Nephron progenitor cell (in vitro differentiated cells): ENCODE data around the gene CNTN5.

Source experiments
- DNase-seq: peaks from one replicate; pipeline ENCODE4 v3.0.0; 2021
- H3K27ac Mint-ChIP-seq: 2 replicates; pipeline ENCODE4 v1.8.0; 2021; ENCODE audit warnings: mild to moderate bottlenecking, moderate library complexity, mixed read lengths
- H3K27me3 Mint-ChIP-seq: 2 replicates; pipeline ENCODE4 v1.8.0; 2021; ENCODE audit warnings: mild to moderate bottlenecking, low read depth, mixed read lengths; ENCODE audit not compliant: poor library complexity
- H3K36me3 Mint-ChIP-seq: 2 replicates; pipeline ENCODE4 v1.8.0; 2021; ENCODE audit warnings: low read depth, mixed read lengths
- H3K4me1 Mint-ChIP-seq: 2 replicates; pipeline ENCODE4 v1.8.0; 2021; ENCODE audit warnings: mixed read lengths
- H3K4me3 Mint-ChIP-seq: 2 replicates; pipeline ENCODE4 v1.8.0; 2021; ENCODE audit warnings: mild to moderate bottlenecking, moderate library complexity, mixed read lengths
- H3K9me3 Mint-ChIP-seq: 2 replicates; pipeline ENCODE4 v1.8.0; 2021; ENCODE audit warnings: mild to moderate bottlenecking, moderate library complexity, mixed read lengths
- TF ChIP-seq, protein P1 (sequence below): fragments of 200-600 bp; sonication (generic); IDR thresholded peaks from 2 replicates; pipeline ENCODE4 v1.5.0; 2021; ENCODE audit warnings: antibody characterized with exemption

Gene CNTN5

DNA sequence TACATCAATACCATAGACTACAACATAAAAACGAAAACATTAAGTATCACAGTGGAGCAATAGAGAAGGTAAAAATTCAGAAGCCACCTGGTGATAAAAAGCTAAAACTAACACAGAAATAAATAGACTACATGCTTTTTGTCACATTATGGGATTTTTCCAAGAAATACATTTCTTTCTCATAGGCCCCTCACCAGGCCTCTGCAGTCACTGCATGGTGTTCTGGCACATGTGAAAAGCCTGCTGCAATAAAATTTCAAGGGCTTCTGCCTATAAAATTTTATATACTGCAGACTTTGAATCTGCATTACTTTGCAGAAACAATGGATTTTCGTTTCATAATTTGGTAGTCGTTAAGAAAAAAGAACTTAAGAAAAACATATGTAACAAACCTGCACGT is 655.5 kb downstream of the CNTN5 start:
- Mint-ChIP-seq H3K27me3 (peaks cover 5% of the 10 kb centered on the region), H3K9me3 (no peaks in the 10 kb centered on the region), H3K4me3 (no peak overlapping the region), H3K36me3 (no peaks in the 10 kb centered on the region), H3K4me1 (peaks cover 4% of the 10 kb centered on the region), H3K27ac (no peak overlapping the region)
- no peak for DNase-seq
- TF ChIP-seq, protein P1, sequence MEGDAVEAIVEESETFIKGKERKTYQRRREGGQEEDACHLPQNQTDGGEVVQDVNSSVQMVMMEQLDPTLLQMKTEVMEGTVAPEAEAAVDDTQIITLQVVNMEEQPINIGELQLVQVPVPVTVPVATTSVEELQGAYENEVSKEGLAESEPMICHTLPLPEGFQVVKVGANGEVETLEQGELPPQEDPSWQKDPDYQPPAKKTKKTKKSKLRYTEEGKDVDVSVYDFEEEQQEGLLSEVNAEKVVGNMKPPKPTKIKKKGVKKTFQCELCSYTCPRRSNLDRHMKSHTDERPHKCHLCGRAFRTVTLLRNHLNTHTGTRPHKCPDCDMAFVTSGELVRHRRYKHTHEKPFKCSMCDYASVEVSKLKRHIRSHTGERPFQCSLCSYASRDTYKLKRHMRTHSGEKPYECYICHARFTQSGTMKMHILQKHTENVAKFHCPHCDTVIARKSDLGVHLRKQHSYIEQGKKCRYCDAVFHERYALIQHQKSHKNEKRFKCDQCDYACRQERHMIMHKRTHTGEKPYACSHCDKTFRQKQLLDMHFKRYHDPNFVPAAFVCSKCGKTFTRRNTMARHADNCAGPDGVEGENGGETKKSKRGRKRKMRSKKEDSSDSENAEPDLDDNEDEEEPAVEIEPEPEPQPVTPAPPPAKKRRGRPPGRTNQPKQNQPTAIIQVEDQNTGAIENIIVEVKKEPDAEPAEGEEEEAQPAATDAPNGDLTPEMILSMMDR: no peak

DNA sequence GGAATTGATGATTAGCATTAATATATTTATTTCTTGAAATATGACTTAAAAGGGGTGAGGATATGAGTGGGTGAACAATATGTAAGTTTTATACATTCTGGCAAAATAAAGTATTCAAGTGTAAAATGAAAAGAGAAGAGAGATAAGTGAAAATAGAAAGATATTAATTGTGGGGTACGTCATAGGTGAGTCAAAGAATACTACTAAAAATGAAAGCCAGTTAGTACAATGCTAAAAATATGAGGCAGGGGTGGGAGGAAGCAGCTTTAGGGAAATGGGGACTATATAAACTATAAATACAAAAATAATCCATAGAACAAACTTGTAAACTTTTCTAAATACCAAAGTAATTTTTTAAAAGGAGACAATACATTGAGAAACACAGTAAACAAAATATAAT is 661.4 kb downstream of the CNTN5 start:
- no peak for DNase-seq
- Mint-ChIP-seq H3K27ac (no peak overlapping the region), H3K27me3 (peaks cover 3% of the 10 kb centered on the region), H3K4me1 (no peaks in the 10 kb centered on the region), H3K4me3 (no peak overlapping the region), H3K36me3 (no peaks in the 10 kb centered on the region), H3K9me3 (no peaks in the 10 kb centered on the region)
- TF ChIP-seq, protein P1: no peak

DNA sequence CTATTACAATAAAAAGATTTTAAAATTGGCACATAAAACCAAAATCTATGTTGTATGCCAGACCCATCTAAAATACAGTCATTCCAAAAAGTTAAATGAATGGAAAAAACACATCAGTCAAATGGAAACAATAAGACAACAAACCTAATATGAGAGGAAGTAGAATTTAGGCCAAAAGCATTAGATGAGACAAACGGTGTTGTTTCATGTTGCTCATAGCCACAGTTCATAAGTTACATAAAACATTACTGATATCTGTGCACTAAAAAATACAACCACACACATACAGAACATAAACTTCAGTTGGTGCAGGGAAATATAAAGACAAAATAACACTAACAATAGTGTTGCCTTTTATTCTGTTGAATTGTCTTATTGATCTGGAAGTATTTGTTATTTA is 661.9 kb downstream of the CNTN5 start:
- DNase-seq: no peak
- Mint-ChIP-seq H3K9me3 (no peaks in the 10 kb centered on the region), H3K4me3 (no peak overlapping the region), H3K27me3 (peaks cover 3% of the 10 kb centered on the region), H3K27ac (no peak overlapping the region), H3K36me3 (no peaks in the 10 kb centered on the region), H3K4me1 (no peaks in the 10 kb centered on the region)
- TF ChIP-seq, protein P1: no peak

DNA sequence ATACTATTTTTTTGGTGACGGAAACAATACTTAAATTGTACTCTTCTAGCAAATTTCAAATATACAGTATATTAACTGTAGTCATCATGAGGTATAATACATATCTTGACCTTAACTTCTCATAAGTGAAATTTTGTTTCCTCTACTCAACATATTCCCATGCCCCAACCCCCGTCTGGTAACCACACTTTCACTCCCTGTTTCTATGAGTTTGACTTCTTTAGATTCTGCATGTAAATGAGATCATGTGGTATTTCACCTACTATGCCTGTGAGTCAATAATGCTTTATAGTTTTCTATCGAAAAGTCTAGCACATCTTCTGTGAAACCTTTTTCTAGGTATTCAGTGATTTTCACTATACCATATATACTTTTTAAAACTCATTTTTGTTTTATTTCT is 663.2 kb downstream of the CNTN5 start:
- TF ChIP-seq, protein P1: no peak
- Mint-ChIP-seq H3K4me3 (no peak overlapping the region), H3K9me3 (no peaks in the 10 kb centered on the region), H3K4me1 (no peaks in the 10 kb centered on the region), H3K27me3 (peaks cover 3% of the 10 kb centered on the region), H3K36me3 (no peaks in the 10 kb centered on the region), H3K27ac (no peak overlapping the region)
- DNase-seq: no peak

DNA sequence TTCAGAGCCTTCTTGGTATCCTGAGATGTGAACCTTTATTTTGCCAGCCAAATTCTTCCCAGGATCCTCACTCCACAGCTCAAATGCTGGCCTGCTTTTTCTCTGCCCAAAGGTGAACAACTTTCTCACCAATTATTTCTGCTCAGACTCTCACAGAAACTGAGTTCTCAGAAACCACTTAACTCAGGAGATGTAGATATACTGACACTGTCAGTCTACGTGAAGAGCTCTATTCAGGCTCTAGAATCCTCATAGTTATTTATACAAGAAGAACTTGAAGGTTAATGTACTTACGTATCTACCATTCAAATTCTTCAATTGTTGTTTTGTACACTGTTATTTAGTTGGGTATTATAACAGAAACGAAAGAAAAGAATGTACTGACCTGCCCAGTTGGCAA is 666.1 kb downstream of the CNTN5 start:
- Mint-ChIP-seq H3K36me3 (no peaks in the 10 kb centered on the region), H3K27ac (no peak overlapping the region), H3K9me3 (peaks cover 19% of the 10 kb centered on the region), H3K27me3 (peaks cover 3% of the 10 kb centered on the region), H3K4me3 (no peak overlapping the region), H3K4me1 (no peaks in the 10 kb centered on the region)
- TF ChIP-seq, protein P1: no peak
- DNase-seq: no peak

DNA sequence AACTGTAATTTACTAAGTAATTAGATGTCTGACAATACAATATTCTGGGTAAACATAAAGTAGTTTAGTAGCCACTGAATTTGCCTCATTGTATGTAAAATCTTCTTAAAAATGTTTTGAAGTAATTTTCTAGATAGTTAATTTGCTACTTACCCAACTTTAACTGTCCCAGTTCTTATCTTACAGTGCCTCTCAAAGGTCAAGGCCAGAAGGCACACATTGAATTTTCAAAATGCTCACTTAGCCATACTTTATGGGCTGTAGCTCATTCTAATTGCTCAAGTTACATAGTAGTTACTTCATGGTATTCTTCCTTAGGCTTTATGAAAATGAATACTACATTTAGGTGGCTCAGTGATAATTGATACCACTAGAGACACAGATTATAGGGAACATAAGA is 666.6 kb downstream of the CNTN5 start:
- H3K36me3 Mint-ChIP-seq: no peaks in the 10 kb centered on the region
- H3K4me3 Mint-ChIP-seq: no peak overlapping the region
- H3K27me3 Mint-ChIP-seq: peaks cover 3% of the 10 kb centered on the region
- no peaks in the 10 kb centered on the region for H3K4me1 Mint-ChIP-seq
- TF ChIP-seq, protein P1: no peak
- H3K27ac Mint-ChIP-seq: no peak overlapping the region
- no peak for DNase-seq
- H3K9me3 Mint-ChIP-seq: peaks cover 22% of the 10 kb centered on the region
